Left ventricle myocardium inferior (tissue), 1 donor: ENCODE measurements around the gene KCNJ6. TPM values are rescaled to one million over a fixed set of nuclear protein-coding genes. Genes with fewer than 3 reads are reported as not detected.

ENCODE experiments used
- DNase-seq: peaks from one replicate; pipeline ENCODE4 v3.0.0-alpha.2; 2020
- H3K27ac ChIP-seq: fragments of 200-600 bp; replicated peaks from 2 replicates; pipeline ENCODE4 v1.8.0; 2021
- H3K27me3 ChIP-seq: fragments of 200-600 bp; 2 replicates; pipeline ENCODE4 v1.8.0; 2021; ENCODE audit warnings: low read depth
- H3K36me3 ChIP-seq: fragments of 200-600 bp; 2 replicates; pipeline ENCODE4 v1.8.0; 2021
- H3K4me1 ChIP-seq: fragments of 200-600 bp; 2 replicates; pipeline ENCODE4 v1.8.0; 2021
- H3K4me3 ChIP-seq: fragments of 200-600 bp; 2 replicates; pipeline ENCODE4 v1.8.0; 2021; ENCODE audit warnings: mild to moderate bottlenecking, moderate library complexity
- H3K9me3 ChIP-seq: fragments of 200-600 bp; replicated peaks from 2 replicates; pipeline ENCODE4 v1.8.0; 2021
- intact Hi-C: fragments of 100-400 bp; cut with micrococcal nuclease; formaldehyde crosslinking; loops from one replicate; pipeline ENCODE4 v1.11.0; 2022
- total RNA-seq: library from RNA; stranded (reverse); fragmentation: NEBNext Ultra II Directional; extraction: Animal tissue kit (Norgen Biotek cat#: 25700); gene quantifications from one replicate; pipeline ENCODE4 v1.2.1, GENCODE V29; 2021
- TF ChIP-seq, protein P1 (sequence below): fragments of 200-600 bp; IDR thresholded peaks from 2 replicates; pipeline ENCODE4 v1.8.0; 2021; ENCODE audit warnings: antibody characterized with exemption, mild to moderate bottlenecking, borderline replicate concordance
- donor health status: DM: no; HTN: yes; CAD: no; lungs with severe emphysema.

The KCNJ6 gene
- total RNA-seq, 1 donor from 2014 or later = not detected

DNA sequence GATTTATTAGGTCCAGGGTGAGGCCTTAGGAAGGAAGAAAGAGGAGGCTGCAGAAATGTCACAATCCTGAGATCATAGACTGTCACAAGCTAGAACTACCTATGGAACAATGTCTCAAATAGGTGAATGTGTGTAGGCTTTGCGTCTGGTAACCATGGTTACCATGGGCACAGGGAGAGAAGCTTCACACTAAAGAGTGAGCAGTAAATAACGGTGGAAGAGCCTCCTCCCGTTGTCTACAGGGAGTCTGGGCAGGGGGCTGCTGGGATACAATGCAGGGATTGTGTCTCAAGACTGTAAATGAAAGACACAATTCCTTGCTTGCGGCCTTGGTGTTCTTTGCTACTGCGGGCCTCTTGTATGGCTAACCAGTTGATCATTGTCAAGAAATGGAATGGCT, 28.2 kb upstream of the KCNJ6 start:
- intact Hi-C loops = no loop called here
- peaks cover 8% of the 10 kb centered on the region for H3K9me3 ChIP-seq
- H3K4me3 ChIP-seq = no peak overlapping the region
- H3K27ac ChIP-seq = no peak overlapping the region
- peaks cover 27% of the 10 kb centered on the region for H3K27me3 ChIP-seq
- peaks cover 4% of the 10 kb centered on the region for H3K4me1 ChIP-seq
- TF ChIP-seq, protein P1, sequence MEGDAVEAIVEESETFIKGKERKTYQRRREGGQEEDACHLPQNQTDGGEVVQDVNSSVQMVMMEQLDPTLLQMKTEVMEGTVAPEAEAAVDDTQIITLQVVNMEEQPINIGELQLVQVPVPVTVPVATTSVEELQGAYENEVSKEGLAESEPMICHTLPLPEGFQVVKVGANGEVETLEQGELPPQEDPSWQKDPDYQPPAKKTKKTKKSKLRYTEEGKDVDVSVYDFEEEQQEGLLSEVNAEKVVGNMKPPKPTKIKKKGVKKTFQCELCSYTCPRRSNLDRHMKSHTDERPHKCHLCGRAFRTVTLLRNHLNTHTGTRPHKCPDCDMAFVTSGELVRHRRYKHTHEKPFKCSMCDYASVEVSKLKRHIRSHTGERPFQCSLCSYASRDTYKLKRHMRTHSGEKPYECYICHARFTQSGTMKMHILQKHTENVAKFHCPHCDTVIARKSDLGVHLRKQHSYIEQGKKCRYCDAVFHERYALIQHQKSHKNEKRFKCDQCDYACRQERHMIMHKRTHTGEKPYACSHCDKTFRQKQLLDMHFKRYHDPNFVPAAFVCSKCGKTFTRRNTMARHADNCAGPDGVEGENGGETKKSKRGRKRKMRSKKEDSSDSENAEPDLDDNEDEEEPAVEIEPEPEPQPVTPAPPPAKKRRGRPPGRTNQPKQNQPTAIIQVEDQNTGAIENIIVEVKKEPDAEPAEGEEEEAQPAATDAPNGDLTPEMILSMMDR = no peak
- H3K36me3 ChIP-seq = no peaks in the 10 kb centered on the region
- no peak for DNase-seq

GRCh38 chr21:37940691-37941090, 24.4 kb upstream of the KCNJ6 start:
- intact Hi-C loops = no loop called here
- peaks cover 8% of the 10 kb centered on the region for H3K9me3 ChIP-seq
- no peak for DNase-seq
- no peaks in the 10 kb centered on the region for H3K36me3 ChIP-seq
- TF ChIP-seq, protein P1 = no peak
- H3K4me1 ChIP-seq = peaks cover 4% of the 10 kb centered on the region
- H3K4me3 ChIP-seq = no peak overlapping the region
- H3K27ac ChIP-seq = no peak overlapping the region
- H3K27me3 ChIP-seq = peaks cover 2% of the 10 kb centered on the region

DNA sequence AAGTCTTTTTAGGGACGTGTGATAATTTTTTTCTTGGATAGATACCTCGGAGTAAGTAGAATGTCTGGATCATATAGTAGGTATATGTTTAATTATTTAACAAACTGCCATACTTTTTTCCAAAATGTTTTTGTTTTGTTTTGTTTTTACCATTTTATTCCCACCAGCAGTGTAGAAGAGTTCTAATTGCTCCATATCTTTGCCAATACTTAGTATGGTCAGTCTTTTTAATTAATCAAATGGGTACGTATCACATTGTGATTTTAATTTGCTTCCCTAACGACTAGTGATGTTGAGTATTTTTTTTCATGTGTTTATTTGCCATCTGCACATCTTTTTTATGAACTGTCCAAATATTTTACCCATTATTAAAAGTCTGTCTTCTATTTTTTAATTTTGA, 23.6 kb upstream of the KCNJ6 start:
- Histone ChIP-seq H3K4me3 (no peak overlapping the region), H3K27me3 (no peaks in the 10 kb centered on the region), H3K36me3 (no peaks in the 10 kb centered on the region), H3K9me3 (peaks cover 8% of the 10 kb centered on the region), H3K27ac (no peak overlapping the region), H3K4me1 (peaks cover 4% of the 10 kb centered on the region)
- intact Hi-C loops = no loop called here
- no peak for DNase-seq
- TF ChIP-seq, protein P1 = no peak

DNA sequence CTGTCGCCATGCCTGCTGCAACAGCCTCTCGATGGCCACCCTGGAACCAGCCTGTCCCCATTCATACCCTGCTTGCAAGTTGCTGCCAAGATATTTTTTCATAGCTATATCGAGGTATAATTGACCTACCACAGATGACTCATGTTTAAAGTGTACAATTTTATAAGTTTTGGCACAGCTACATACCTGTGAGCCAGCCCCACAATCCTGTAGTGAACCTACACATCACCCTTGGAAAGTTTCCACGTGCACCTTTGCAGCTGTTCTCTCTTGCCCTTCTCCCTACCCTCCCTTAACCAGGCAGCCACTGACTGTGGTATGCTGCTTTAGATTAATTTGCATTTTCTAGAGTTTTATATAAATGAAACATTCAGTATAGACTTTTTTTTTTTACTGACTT, 23.0 kb upstream of the KCNJ6 start:
- Histone ChIP-seq H3K4me1 (peaks cover 4% of the 10 kb centered on the region), H3K9me3 (peaks cover 8% of the 10 kb centered on the region), H3K27ac (no peak overlapping the region), H3K4me3 (no peak overlapping the region), H3K36me3 (no peaks in the 10 kb centered on the region), H3K27me3 (no peaks in the 10 kb centered on the region)
- no peak for DNase-seq
- intact Hi-C loops = no loop called here
- TF ChIP-seq, protein P1 = no peak

DNA sequence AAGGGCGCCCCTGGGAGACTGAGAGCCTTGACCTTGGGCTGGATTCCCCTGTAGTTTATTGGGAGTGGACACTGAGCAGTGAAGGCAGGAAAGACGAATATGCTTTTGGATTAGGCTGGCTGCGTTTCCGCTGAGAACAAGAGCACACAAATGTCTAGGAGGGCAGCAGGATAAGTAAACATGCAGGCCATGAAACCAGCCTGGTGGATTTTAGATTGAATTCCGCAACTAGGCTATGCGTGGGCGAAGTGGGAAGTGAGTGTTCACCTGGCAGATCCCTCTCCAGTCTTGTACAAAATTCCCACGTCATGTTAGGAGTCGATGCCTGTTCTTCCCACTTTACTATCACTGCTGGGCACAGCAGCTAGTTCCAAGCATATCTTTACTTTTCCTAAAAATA, 21.4 kb upstream of the KCNJ6 start:
- peaks cover 21% of the 10 kb centered on the region for H3K9me3 ChIP-seq
- no peak overlapping the region for H3K4me3 ChIP-seq
- DNase-seq = no peak
- no peak overlapping the region for H3K27ac ChIP-seq
- intact Hi-C loops = no loop called here
- no peaks in the 10 kb centered on the region for H3K36me3 ChIP-seq
- H3K27me3 ChIP-seq = no peaks in the 10 kb centered on the region
- TF ChIP-seq, protein P1 = no peak
- H3K4me1 ChIP-seq = peaks cover 4% of the 10 kb centered on the region
